SK-N-SH (cell line): ENCODE results near the gene IL1RAP. TPM values are rescaled to one million over a fixed set of nuclear protein-coding genes. Genes with fewer than 3 reads are reported as not detected.
A peak's percentile ranks its signal among the peaks of the same experiment; 100 is the strongest.

Source experiments
- CTCF ChIA-PET: fragments of 300-600, 350-600 bp; formaldehyde crosslinking; extraction: SDS; loops from one replicate; lab custom pipeline; 2021; lab: Yijun Ruan, JAX
- POLR2A ChIA-PET: fragments of 350-600 bp; sonication (Branson Sonifier 250); formaldehyde crosslinking; extraction: SDS; loops from one replicate; lab custom pipeline; 2020; ENCODE audit warnings: antibody characterized with exemption, inconsistent platforms; lab: Yijun Ruan, JAX
- DNase-seq: peaks from one replicate; pipeline ENCODE4 v3.0.0; 2012
- H2AFZ ChIP-seq: fragments of 200-600 bp; sonication (generic); 2 replicates; pipeline ENCODE4 v1.8.1; 2016; ENCODE audit warnings: antibody characterized with exemption, mild to moderate bottlenecking, low read depth
- H3F3A ChIP-seq: fragments of 200-600 bp; sonication (generic); replicated peaks from 2 replicates; pipeline ENCODE3; 2016; ENCODE audit warnings: antibody characterized with exemption, mild to moderate bottlenecking; ENCODE audit not compliant: insufficient read depth
- H3K27ac ChIP-seq, 2 experiments: fragments of 200-500 bp in 1 of 2; fragments of 200-600 bp in 1 of 2; sonication (Bioruptor generic) in 1 of 2; sonication (generic), shearing (Covaris generic) in 1 of 2; 2 replicates each; pipeline versions ENCODE4 v1.5.1 to v1.6.1; 2014 to 2016; ENCODE audit warnings: low read depth in 2 of 2, inconsistent platforms in 1 of 2, low read length in 1 of 2, mild to moderate bottlenecking in 1 of 2, mixed read lengths in 1 of 2
- H3K27me3 ChIP-seq: fragments of 200-600 bp; sonication (generic), shearing (Covaris generic); 2 replicates; pipeline ENCODE4 v1.6.1; 2016; ENCODE audit warnings: mixed run types; ENCODE audit not compliant: insufficient read depth
- H3K36me3 ChIP-seq, 2 experiments: fragments of 200-500 bp in 1 of 2; fragments of 200-600 bp in 1 of 2; sonication (Bioruptor generic) in 1 of 2; sonication (generic) in 1 of 2; replicated peaks in 1 of 2; 2 replicates each; pipeline versions ENCODE3 to v1.5.1; 2014 to 2016; ENCODE audit warnings: low read length in 1 of 2, mild to moderate bottlenecking in 1 of 2; ENCODE audit not compliant: insufficient read depth in 2 of 2, control insufficient read depth in 1 of 2
- H3K4me1 ChIP-seq, 2 experiments: fragments of 200-500 bp in 1 of 2; fragments of 200-600 bp in 1 of 2; sonication (Bioruptor generic) in 1 of 2; sonication (generic), shearing (Covaris generic) in 1 of 2; 2 replicates each; pipeline versions ENCODE4 v1.5.1 to v1.6.1; 2014 to 2016; ENCODE audit warnings: low read depth in 1 of 2, low read length in 1 of 2, mixed run types in 1 of 2; ENCODE audit not compliant: insufficient read depth in 2 of 2, control insufficient read depth in 1 of 2
- H3K4me2 ChIP-seq: fragments of 200-600 bp; sonication (generic), shearing (Covaris generic); 2 replicates; pipeline ENCODE4 v1.6.1; 2017; ENCODE audit warnings: mixed run types
- H3K4me3 ChIP-seq, 2 experiments: fragments of 200-500 bp in 1 of 2; fragments of 200-600 bp in 1 of 2; sonication (Bioruptor generic) in 1 of 2; sonication (generic), shearing (Covaris generic) in 1 of 2; 2 replicates each; pipeline versions ENCODE4 v1.5.1 to v1.8.1; 2014 to 2016; ENCODE audit warnings: low read depth in 2 of 2, inconsistent platforms in 1 of 2, low read length in 1 of 2, mild to moderate bottlenecking in 1 of 2, mixed read lengths in 1 of 2, moderate library complexity in 1 of 2
- H3K79me2 ChIP-seq: fragments of 200-600 bp; sonication (generic); 2 replicates; pipeline ENCODE4 v1.8.1; 2017; ENCODE audit warnings: mild to moderate bottlenecking; ENCODE audit not compliant: insufficient read depth
- H3K9ac ChIP-seq: fragments of 200-600 bp; sonication (generic); 2 replicates; pipeline ENCODE4 v1.6.1; 2017; ENCODE audit warnings: mixed run types
- H3K9me2 ChIP-seq: fragments of 200-600 bp; sonication (generic); 2 replicates; pipeline ENCODE4 v1.6.1; 2017; ENCODE audit warnings: mixed run types
- H3K9me3 ChIP-seq: fragments of 200-600 bp; sonication (generic); 2 replicates; pipeline ENCODE4 v1.6.1; 2017; ENCODE audit warnings: mixed run types, mild to moderate bottlenecking, moderate library complexity
- H4K20me1 ChIP-seq: fragments of 200-600 bp; sonication (generic); 2 replicates; pipeline ENCODE4 v1.6.1; 2017; ENCODE audit warnings: mild to moderate bottlenecking, mixed run types; ENCODE audit not compliant: insufficient read depth
- CHD2 ChIP-seq: fragments of 150-350 bp; IDR thresholded peaks from 2 replicates; pipeline ENCODE4 v1.6.1; 2018; ENCODE audit warnings: low read length; ENCODE audit not compliant: partially characterized antibody
- ELF1 ChIP-seq: IDR thresholded peaks from 2 replicates; pipeline ENCODE4 v1.4.0; 2012
- EP300 ChIP-seq, 2 experiments: IDR thresholded peaks; 2 replicates each; pipeline versions ENCODE4 v1.4.0 to v1.6.1; 2012; ENCODE audit warnings: borderline replicate concordance in 1 of 2, low read depth in 1 of 2, low read length in 1 of 2
- FOSL2 ChIP-seq: IDR thresholded peaks from 2 replicates; pipeline ENCODE4 v1.4.0; 2012; ENCODE audit warnings: low read depth, mild to moderate bottlenecking, moderate library complexity, borderline replicate concordance
- FOXJ3 ChIP-seq: sonication (generic); formaldehyde crosslinking; IDR thresholded peaks from 2 replicates; pipeline ENCODE4 v1.5.1; 2020; ENCODE audit warnings: mild to moderate bottlenecking, missing genetic modification reagents
- FOXM1 ChIP-seq: IDR thresholded peaks from 2 replicates; pipeline ENCODE4 v1.4.0; 2012; ENCODE audit warnings: low read depth, mild to moderate bottlenecking
- GATA2 ChIP-seq: sonication (generic); formaldehyde crosslinking; IDR thresholded peaks from 2 replicates; pipeline ENCODE4 v1.5.0; 2020; ENCODE audit warnings: mild to moderate bottlenecking, missing genetic modification reagents
- MEF2A ChIP-seq: IDR thresholded peaks from 2 replicates; pipeline ENCODE4 v1.4.0; 2012; ENCODE audit warnings: low read depth, borderline replicate concordance
- NFIC ChIP-seq: IDR thresholded peaks from 2 replicates; pipeline ENCODE4 v1.4.0; 2012; ENCODE audit warnings: borderline replicate concordance
- POLR2AphosphoS5 ChIP-seq: IDR thresholded peaks from 2 replicates; pipeline ENCODE4 v1.6.1; 2012; ENCODE audit warnings: low read depth, low read length
- RFX5 ChIP-seq: IDR thresholded peaks from 2 replicates; pipeline ENCODE4 v1.6.1; 2012; ENCODE audit warnings: mild to moderate bottlenecking, improper control_type of control experiment, low read length
- SIN3A ChIP-seq: IDR thresholded peaks from 2 replicates; pipeline ENCODE4 v1.6.1; 2012; ENCODE audit warnings: low read depth, mild to moderate bottlenecking, low read length, moderate library complexity, borderline replicate concordance
- SMC3 ChIP-seq: IDR thresholded peaks from 2 replicates; pipeline ENCODE4 v1.6.1; 2012; ENCODE audit warnings: low read depth, low read length, improper control_type of control experiment
- TAF1 ChIP-seq: IDR thresholded peaks from 2 replicates; pipeline ENCODE4 v1.6.1; 2012; ENCODE audit warnings: low read depth, mild to moderate bottlenecking, low read length, moderate library complexity, borderline replicate concordance
- YY1 ChIP-seq: IDR thresholded peaks from 2 replicates; pipeline ENCODE4 v1.4.0; 2012; ENCODE audit warnings: low read depth, mild to moderate bottlenecking
- WGBS: methylation state at CpG from one replicate; pipeline ENCODE4 v1.1.6; 2017; ENCODE audit warnings: low lambda C conversion rate; 5-methylcytosine and 5-hydroxymethylcytosine counted together
- polyA plus RNA-seq, 3 experiments: library from polyadenylated mRNA; depleted of rRNA; stranded (reverse); fragments of >200 nt; gene quantifications; 2 replicates each; pipeline ENCODE4 v1.2.3, GENCODE V29; 2012
- TF ChIP-seq, protein P1 (sequence below): fragments of 150-350 bp; IDR thresholded peaks from 2 replicates; pipeline ENCODE4 v1.6.1; 2016; ENCODE audit warnings: mild to moderate bottlenecking, low read depth, low read length
- TF ChIP-seq, protein P2 (sequence below): IDR thresholded peaks from 2 replicates; pipeline ENCODE4 v1.4.0; 2012; ENCODE audit warnings: low read depth
- TF ChIP-seq, protein P3 (sequence below): fragments of 200-600 bp; sonication (generic); IDR thresholded peaks from 2 replicates; pipeline ENCODE4 v1.6.1; 2017; ENCODE audit warnings: antibody characterized with exemption, mild to moderate bottlenecking, moderate library complexity
- TF ChIP-seq, protein P4 (sequence below): IDR thresholded peaks from 2 replicates; pipeline ENCODE4 v1.6.1; 2012; ENCODE audit warnings: mild to moderate bottlenecking, low read depth, low read length, moderate library complexity
- TF ChIP-seq, protein P5 (sequence below): IDR thresholded peaks from 2 replicates; pipeline ENCODE4 v1.4.0; 2012; ENCODE audit warnings: low read depth, borderline replicate concordance
- TF ChIP-seq, protein P6 (sequence below): fragments of 150-350 bp; IDR thresholded peaks from 2 replicates; pipeline ENCODE4 v1.6.1; 2017; ENCODE audit warnings: antibody characterized with exemption, low read length, low read depth, borderline replicate concordance

Gene IL1RAP
- polyA plus RNA-seq, 1 of the 3 experiments (the other 2 are of a cell fraction): 7.6 TPM

DNA sequence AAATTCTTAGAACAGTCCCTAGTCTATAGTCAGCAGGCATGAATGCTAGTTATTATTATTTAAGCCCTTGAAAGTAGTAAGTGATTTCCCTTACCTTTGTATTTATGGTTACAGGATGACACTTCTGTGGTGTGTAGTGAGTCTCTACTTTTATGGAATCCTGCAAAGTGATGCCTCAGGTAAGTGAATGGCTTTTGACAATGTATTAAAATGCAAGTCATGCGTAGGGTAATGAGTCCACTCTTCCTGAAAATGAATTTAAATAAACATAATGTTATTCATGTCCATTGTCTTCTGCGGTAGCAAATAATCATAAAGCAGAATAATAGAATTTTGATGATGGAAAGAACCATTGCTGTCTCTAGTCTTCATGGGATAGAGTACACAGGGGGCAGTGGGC, 50.3 kb downstream of the IL1RAP start (continued):
- TF ChIP-seq, protein P1, sequence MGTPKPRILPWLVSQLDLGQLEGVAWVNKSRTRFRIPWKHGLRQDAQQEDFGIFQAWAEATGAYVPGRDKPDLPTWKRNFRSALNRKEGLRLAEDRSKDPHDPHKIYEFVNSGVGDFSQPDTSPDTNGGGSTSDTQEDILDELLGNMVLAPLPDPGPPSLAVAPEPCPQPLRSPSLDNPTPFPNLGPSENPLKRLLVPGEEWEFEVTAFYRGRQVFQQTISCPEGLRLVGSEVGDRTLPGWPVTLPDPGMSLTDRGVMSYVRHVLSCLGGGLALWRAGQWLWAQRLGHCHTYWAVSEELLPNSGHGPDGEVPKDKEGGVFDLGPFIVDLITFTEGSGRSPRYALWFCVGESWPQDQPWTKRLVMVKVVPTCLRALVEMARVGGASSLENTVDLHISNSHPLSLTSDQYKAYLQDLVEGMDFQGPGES: no peak
- TF ChIP-seq, protein P2, sequence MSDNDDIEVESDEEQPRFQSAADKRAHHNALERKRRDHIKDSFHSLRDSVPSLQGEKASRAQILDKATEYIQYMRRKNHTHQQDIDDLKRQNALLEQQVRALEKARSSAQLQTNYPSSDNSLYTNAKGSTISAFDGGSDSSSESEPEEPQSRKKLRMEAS: no peak
- TF ChIP-seq TAF1: no peak

DNA sequence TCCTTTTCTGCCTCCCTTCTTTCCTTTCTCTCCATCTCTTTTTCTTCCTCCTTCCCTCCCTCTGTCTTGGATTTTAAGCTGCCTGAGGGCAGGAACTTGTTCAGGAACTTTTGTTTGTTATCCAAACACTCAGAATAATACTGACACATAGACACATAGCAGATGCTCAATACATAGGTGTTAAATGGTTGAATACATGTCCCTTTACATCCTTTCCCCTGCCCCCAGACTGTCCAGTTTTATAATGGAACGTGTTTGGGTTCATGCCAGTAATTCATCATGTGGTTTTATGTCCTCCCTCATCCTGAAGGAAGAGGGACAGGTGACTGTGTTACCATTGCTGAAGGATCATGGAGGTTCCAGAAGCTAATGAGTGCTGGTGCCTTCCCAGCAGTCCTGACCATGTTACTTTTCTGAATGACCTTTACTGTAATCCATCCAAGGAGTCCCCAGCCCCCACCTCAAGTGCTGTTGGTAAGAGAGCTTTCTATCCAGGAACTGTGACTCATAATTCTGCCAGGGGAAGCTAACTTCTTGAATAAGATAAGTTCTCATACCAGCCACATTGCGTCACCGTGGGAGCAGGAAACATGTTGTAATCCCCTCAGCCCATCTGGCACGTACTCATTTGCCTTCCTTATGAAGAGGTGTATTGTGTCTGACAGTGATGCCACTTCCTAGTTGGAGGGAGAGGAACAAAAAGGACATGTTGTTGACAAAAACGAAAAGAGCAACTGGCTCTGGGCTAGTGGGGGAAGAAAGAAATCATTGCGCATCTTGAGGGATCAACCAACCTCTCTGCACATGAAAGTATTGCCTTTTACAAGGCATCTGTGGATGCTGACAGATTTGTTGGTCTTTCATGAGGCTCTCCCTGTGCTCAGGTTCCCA, 52.4 kb downstream of the IL1RAP start:
- Histone ChIP-seq H3K4me3 (no peak overlapping the region), H4K20me1 (no peaks in the 10 kb centered on the region), H3K4me1 (peaks cover 0 to 22% of the 10 kb centered on the region in 2 experiments; a peak in 1 of 4 replicates), H3K9me2 (no peaks in the 10 kb centered on the region), H3K9ac (peak overlapping the region; percentile 54), H3K36me3 (no peaks in the 10 kb centered on the region), H3F3A (peaks cover 10% of the 10 kb centered on the region), H3K9me3 (no peaks in the 10 kb centered on the region), H3K27me3 (no peaks in the 10 kb centered on the region), H3K79me2 (no peaks in the 10 kb centered on the region), H2AFZ (peak overlapping the region; percentile 44; the same call in 1 of the 2 replicates), H3K4me2 (peak overlapping the region; percentile 60), H3K27ac (peak overlapping the region in 1 of 2 experiments; percentile 93; a peak in 3 of 4 replicates)
- CTCF ChIA-PET: no interaction called here
- POLR2A ChIA-PET: no interaction called here
- 4% methylated on average over 6 of the region's 6 CpGs for WGBS
- DNase-seq: peak; percentile 6
- TF ChIP-seq NFIC (peak; percentile 92), RFX5 (no peak), YY1 (no peak), MEF2A (peak; percentile 60; the same call in 1 of the 2 replicates), SMC3 (no peak), SIN3A (0 out of 2 replicates have a peak, but pooled peaks have one; percentile 25), GATA2 (CRISPR knock-in tag) (no peak), FOSL2 (peak; percentile 99), POLR2AphosphoS5 (peak; percentile 79; the same call in 1 of the 2 replicates), CHD2 (peak; percentile 48), EP300 (IDR thresholded peaks at IDR 0.05; ENCODE audit: borderline replicate concordance in 1 of 2, low read depth in 1 of 2, low read length in 1 of 2) (peak in 1 of 2 experiments; percentile 94; a peak in 2 of 4 replicates), FOXJ3 (CRISPR knock-in tag) (no peak), FOXM1 (no peak), ELF1 (peak; percentile 76)
- TF ChIP-seq, protein P3, sequence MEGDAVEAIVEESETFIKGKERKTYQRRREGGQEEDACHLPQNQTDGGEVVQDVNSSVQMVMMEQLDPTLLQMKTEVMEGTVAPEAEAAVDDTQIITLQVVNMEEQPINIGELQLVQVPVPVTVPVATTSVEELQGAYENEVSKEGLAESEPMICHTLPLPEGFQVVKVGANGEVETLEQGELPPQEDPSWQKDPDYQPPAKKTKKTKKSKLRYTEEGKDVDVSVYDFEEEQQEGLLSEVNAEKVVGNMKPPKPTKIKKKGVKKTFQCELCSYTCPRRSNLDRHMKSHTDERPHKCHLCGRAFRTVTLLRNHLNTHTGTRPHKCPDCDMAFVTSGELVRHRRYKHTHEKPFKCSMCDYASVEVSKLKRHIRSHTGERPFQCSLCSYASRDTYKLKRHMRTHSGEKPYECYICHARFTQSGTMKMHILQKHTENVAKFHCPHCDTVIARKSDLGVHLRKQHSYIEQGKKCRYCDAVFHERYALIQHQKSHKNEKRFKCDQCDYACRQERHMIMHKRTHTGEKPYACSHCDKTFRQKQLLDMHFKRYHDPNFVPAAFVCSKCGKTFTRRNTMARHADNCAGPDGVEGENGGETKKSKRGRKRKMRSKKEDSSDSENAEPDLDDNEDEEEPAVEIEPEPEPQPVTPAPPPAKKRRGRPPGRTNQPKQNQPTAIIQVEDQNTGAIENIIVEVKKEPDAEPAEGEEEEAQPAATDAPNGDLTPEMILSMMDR: no peak
- TF ChIP-seq, protein P4, sequence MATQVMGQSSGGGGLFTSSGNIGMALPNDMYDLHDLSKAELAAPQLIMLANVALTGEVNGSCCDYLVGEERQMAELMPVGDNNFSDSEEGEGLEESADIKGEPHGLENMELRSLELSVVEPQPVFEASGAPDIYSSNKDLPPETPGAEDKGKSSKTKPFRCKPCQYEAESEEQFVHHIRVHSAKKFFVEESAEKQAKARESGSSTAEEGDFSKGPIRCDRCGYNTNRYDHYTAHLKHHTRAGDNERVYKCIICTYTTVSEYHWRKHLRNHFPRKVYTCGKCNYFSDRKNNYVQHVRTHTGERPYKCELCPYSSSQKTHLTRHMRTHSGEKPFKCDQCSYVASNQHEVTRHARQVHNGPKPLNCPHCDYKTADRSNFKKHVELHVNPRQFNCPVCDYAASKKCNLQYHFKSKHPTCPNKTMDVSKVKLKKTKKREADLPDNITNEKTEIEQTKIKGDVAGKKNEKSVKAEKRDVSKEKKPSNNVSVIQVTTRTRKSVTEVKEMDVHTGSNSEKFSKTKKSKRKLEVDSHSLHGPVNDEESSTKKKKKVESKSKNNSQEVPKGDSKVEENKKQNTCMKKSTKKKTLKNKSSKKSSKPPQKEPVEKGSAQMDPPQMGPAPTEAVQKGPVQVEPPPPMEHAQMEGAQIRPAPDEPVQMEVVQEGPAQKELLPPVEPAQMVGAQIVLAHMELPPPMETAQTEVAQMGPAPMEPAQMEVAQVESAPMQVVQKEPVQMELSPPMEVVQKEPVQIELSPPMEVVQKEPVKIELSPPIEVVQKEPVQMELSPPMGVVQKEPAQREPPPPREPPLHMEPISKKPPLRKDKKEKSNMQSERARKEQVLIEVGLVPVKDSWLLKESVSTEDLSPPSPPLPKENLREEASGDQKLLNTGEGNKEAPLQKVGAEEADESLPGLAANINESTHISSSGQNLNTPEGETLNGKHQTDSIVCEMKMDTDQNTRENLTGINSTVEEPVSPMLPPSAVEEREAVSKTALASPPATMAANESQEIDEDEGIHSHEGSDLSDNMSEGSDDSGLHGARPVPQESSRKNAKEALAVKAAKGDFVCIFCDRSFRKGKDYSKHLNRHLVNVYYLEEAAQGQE: peak; percentile 66; the same call in 1 of the 2 replicates
- TF ChIP-seq, protein P5, sequence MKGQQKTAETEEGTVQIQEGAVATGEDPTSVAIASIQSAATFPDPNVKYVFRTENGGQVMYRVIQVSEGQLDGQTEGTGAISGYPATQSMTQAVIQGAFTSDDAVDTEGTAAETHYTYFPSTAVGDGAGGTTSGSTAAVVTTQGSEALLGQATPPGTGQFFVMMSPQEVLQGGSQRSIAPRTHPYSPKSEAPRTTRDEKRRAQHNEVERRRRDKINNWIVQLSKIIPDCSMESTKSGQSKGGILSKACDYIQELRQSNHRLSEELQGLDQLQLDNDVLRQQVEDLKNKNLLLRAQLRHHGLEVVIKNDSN: no peak
- TF ChIP-seq, protein P6, sequence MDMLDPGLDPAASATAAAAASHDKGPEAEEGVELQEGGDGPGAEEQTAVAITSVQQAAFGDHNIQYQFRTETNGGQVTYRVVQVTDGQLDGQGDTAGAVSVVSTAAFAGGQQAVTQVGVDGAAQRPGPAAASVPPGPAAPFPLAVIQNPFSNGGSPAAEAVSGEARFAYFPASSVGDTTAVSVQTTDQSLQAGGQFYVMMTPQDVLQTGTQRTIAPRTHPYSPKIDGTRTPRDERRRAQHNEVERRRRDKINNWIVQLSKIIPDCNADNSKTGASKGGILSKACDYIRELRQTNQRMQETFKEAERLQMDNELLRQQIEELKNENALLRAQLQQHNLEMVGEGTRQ: no peak
